T47D (cell line): Measurements from ENCODE around the gene IGIP.

Source experiments
- DNase-seq, 2 experiments: peaks; one replicate each; pipeline versions ENCODE4 v3.0.0 to v3.0.0-alpha.2; 2011 to 2012; ENCODE audit warnings: low read depth in 1 of 2, low spot score in 1 of 2
- JUND ChIP-seq: IDR thresholded peaks from 2 replicates; pipeline ENCODE4 v1.6.1; 2012; ENCODE audit warnings: low read depth
- in situ Hi-C: cut with HindIII; loops from 2 replicates; pipeline ENCODE4 v1.10.0; 2016; ENCODE audit warnings: low sequenced_read_pairs, low pct_unique_long_range_greater_than_20kb

The IGIP gene

GRCh38 chr5:140165101-140165922 lies 39.6 kb downstream of the IGIP start:
- DNase-seq: no peak
- no peak for TF ChIP-seq JUND
- in situ Hi-C loops: loop anchor here (25.0 kb wide), 1 partner anchor 128 kb away; the partner anchor contains the start of gene NRG2

GRCh38 chr5:140165923-140166270 lies 40.2 kb downstream of the IGIP start:
- no peak for DNase-seq
- TF ChIP-seq JUND: no peak
- in situ Hi-C loops: loop anchor here (25.0 kb wide), 1 partner anchor 129 kb away; the partner anchor contains the start of gene NRG2

- in situ Hi-C loops: loop anchor here (25.0 kb wide), 1 partner anchor 130 kb away; the partner anchor contains the start of gene NRG2
- no peak for TF ChIP-seq JUND
- no peak for DNase-seq
These were observed 41.2 kb downstream of the IGIP start for GRCh38 chr5:140166911-140167310.

- TF ChIP-seq JUND: no peak
- in situ Hi-C loops: loop anchor here (25.0 kb wide), 1 partner anchor 131 kb away; the partner anchor contains the start of gene NRG2
- DNase-seq: no peak
These were observed 42.6 kb downstream of the IGIP start for GRCh38 chr5:140168371-140168770.

- TF ChIP-seq JUND: no peak
- peak in 1 of 2 experiments; percentile 39 for DNase-seq
- in situ Hi-C loops: loop anchor here (25.0 kb wide), 1 partner anchor 132 kb away; the partner anchor contains the start of gene NRG2
These were observed 43.7 kb downstream of the IGIP start for GRCh38 chr5:140169410-140169809.

- no peak for TF ChIP-seq JUND
- in situ Hi-C loops: loop anchor here (25.0 kb wide), 1 partner anchor 135 kb away; the partner anchor contains the start of gene NRG2
- DNase-seq: no peak
These were observed 46.7 kb downstream of the IGIP start for GRCh38 chr5:140172483-140172882.

- in situ Hi-C loops: loop anchor here (25.0 kb wide), 1 partner anchor 137 kb away; the partner anchor contains the start of gene NRG2
- TF ChIP-seq JUND: no peak
- no peak for DNase-seq
These were observed 48.3 kb downstream of the IGIP start for GRCh38 chr5:140174014-140174413.

GRCh38 chr5:140174465-140175366 lies 49.0 kb downstream of the IGIP start, which contains the start of gene CYSTM1:
TSS of gene CYSTM1 (plus strand) at chr5:140175188. CDS start at chr5:140194466, 19,278 bp downstream.
- in situ Hi-C loops: loop anchor here (25.0 kb wide), 1 partner anchor 137 kb away; the partner anchor contains the start of gene NRG2

GRCh38 chr5:140175367-140176030 lies 49.8 kb downstream of the IGIP start:
- no peak for TF ChIP-seq JUND
- in situ Hi-C loops: no loop called here

More at GRCh38 chr5:140174465-140175366, 49.0 kb downstream of the IGIP start, which contains the start of gene CYSTM1:
- DNase-seq: peak; percentile 98 to 99
- no peak for TF ChIP-seq JUND

GRCh38 chr5:140176031-140176387 lies 50.3 kb downstream of the IGIP start:
- no peak for DNase-seq
- in situ Hi-C loops: no loop called here
- TF ChIP-seq JUND: no peak

More at GRCh38 chr5:140175367-140176030, 49.8 kb downstream of the IGIP start:
- peak; percentile 73 to 78 for DNase-seq

- TF ChIP-seq JUND: no peak
- DNase-seq: no peak
- in situ Hi-C loops: no loop called here
These were observed 52.3 kb downstream of the IGIP start for GRCh38 chr5:140178086-140178410.
